ENCODE measurements around the gene RHBDL3. TPM values are rescaled to one million over a fixed set of nuclear protein-coding genes. Genes with fewer than 3 reads are reported as not detected.

RHBDL3 gene
- total and polyA plus RNA-seq, 2 donors (not counting 1 experiment from before 2014, with no cell fraction given) = not detected

GRCh38 chr17:32274101-32274500 lies 8.5 kb downstream of the RHBDL3 start:
- H4K20me1 ChIP-seq (ENCODE audit: control insufficient read depth, insufficient read depth, low read length, poor library complexity, severe bottlenecking) = no peaks in the 10 kb centered on the region
- POLR2A ChIA-PET = no interaction called here
- H3K27me3 ChIP-seq (replicated peaks in 1 of 4; ENCODE audit: control extremely low read depth in 1 of 4, control insufficient read depth in 3 of 4, insufficient read depth in 4 of 4, low read length in 3 of 4) = peaks cover 0 to 30% (median 17%) of the 10 kb centered on the region in 4 experiments
- no peak overlapping the region for H3K4me3 ChIP-seq (ENCODE audit: control extremely low read depth in 1 of 5, extremely low read depth in 1 of 5, insufficient read depth in 1 of 5, low read depth in 2 of 5, low read length in 4 of 5)
- H3K9me3 ChIP-seq (ENCODE audit: control extremely low read depth in 1 of 3, control insufficient read depth in 2 of 3, insufficient read depth in 1 of 3, low read length in 2 of 3) = no peaks in the 10 kb centered on the region
- no peaks in the 10 kb centered on the region for H3K36me3 ChIP-seq (replicated peaks in 1 of 2; ENCODE audit: control extremely low read depth in 1 of 2, control insufficient read depth in 1 of 2, extremely low read depth in 1 of 2, insufficient read depth in 2 of 2, low read length in 1 of 2)
- H3K9ac ChIP-seq (ENCODE audit: low read length) = no peak overlapping the region
- H3K27me3 Mint-ChIP-seq = peaks cover 46% of the 10 kb centered on the region
- no peak for TF ChIP-seq CTCF (IDR thresholded peaks at IDR 0.05)
- no peak for TF ChIP-seq EZH2 (IDR thresholded peaks at IDR 0.05; ENCODE audit: borderline replicate concordance, insufficient read depth, low read depth, low read length, poor library complexity, severe bottlenecking)
- WGBS (ENCODE audit: insufficient coverage) = 96% methylated on average over 4 of the region's 5 CpGs
- H2AFZ ChIP-seq (ENCODE audit: insufficient read depth, low read depth, low read length, poor library complexity, severe bottlenecking) = no peak overlapping the region
- CTCF ChIA-PET = no interaction called here
- DNase-seq (no peak), ATAC-seq (ENCODE audit: low read depth) (no peak)
- intact Hi-C loops (cut with micrococcal nuclease) = no loop called here
- peaks cover 6% of the 10 kb centered on the region for H3K4me1 Mint-ChIP-seq
- no peak overlapping the region for H3K27ac ChIP-seq (ENCODE audit: low read length in 2 of 2)
- H3K79me2 ChIP-seq (ENCODE audit: control insufficient read depth, insufficient read depth, low read length) = no peaks in the 10 kb centered on the region
- H3K9me3 Mint-ChIP-seq (ENCODE audit: insufficient read depth) = no peaks in the 10 kb centered on the region
- H3K4me3 Mint-ChIP-seq = no peak overlapping the region
- H3K4me1 ChIP-seq (ENCODE audit: control insufficient read depth in 2 of 2, insufficient read depth in 2 of 2, low read length in 2 of 2) = peaks cover 5 to 7% of the 10 kb centered on the region in 2 donors
- H3K27ac Mint-ChIP-seq = no peak overlapping the region
- no peak overlapping the region for H3K4me2 ChIP-seq (replicated peaks; ENCODE audit: low read depth, low read length, poor library complexity, severe bottlenecking)

- Histone ChIP-seq H3K9me3 (ENCODE audit: control extremely low read depth in 1 of 3, control insufficient read depth in 2 of 3, insufficient read depth in 1 of 3, low read length in 2 of 3) (no peaks in the 10 kb centered on the region), H3K79me2 (ENCODE audit: control insufficient read depth, insufficient read depth, low read length) (no peaks in the 10 kb centered on the region), H3K4me2 (replicated peaks; ENCODE audit: low read depth, low read length, poor library complexity, severe bottlenecking) (no peak overlapping the region), H3K36me3 (replicated peaks in 1 of 2; ENCODE audit: control extremely low read depth in 1 of 2, control insufficient read depth in 1 of 2, extremely low read depth in 1 of 2, insufficient read depth in 2 of 2, low read length in 1 of 2) (no peaks in the 10 kb centered on the region), H4K20me1 (ENCODE audit: control insufficient read depth, insufficient read depth, low read length, poor library complexity, severe bottlenecking) (no peaks in the 10 kb centered on the region), H3K27me3 (replicated peaks in 1 of 4; ENCODE audit: control extremely low read depth in 1 of 4, control insufficient read depth in 3 of 4, insufficient read depth in 4 of 4, low read length in 3 of 4) (peaks cover 0 to 26% (median 14%) of the 10 kb centered on the region in 4 experiments), H3K9ac (ENCODE audit: low read length) (no peak overlapping the region), H2AFZ (ENCODE audit: insufficient read depth, low read depth, low read length, poor library complexity, severe bottlenecking) (no peak overlapping the region), H3K27ac (ENCODE audit: low read length in 2 of 2) (no peak overlapping the region), H3K4me1 (ENCODE audit: control insufficient read depth in 2 of 2, insufficient read depth in 2 of 2, low read length in 2 of 2) (peaks cover 5 to 7% of the 10 kb centered on the region in 2 donors), H3K4me3 (ENCODE audit: control extremely low read depth in 1 of 5, extremely low read depth in 1 of 5, insufficient read depth in 1 of 5, low read depth in 2 of 5, low read length in 4 of 5) (no peak overlapping the region)
- H3K9me3 Mint-ChIP-seq (ENCODE audit: insufficient read depth) = no peaks in the 10 kb centered on the region
- ChIA-PET CTCF (no interaction called here), POLR2A (no interaction called here)
- no peak for DNase-seq
- H3K27me3 Mint-ChIP-seq = peaks cover 41% of the 10 kb centered on the region
- TF ChIP-seq EZH2 (IDR thresholded peaks at IDR 0.05; ENCODE audit: borderline replicate concordance, insufficient read depth, low read depth, low read length, poor library complexity, severe bottlenecking) = no peak
- no peak for TF ChIP-seq CTCF (IDR thresholded peaks at IDR 0.05)
- WGBS (ENCODE audit: insufficient coverage) = 93% methylated on average over 5 of the region's 6 CpGs
- no peak for ATAC-seq (ENCODE audit: low read depth)
- no peak overlapping the region for H3K4me3 Mint-ChIP-seq
- no peak overlapping the region for H3K27ac Mint-ChIP-seq
- intact Hi-C loops (cut with micrococcal nuclease) = no loop called here
- H3K4me1 Mint-ChIP-seq = peaks cover 6% of the 10 kb centered on the region
Measured at GRCh38 chr17:32274643-32275042, 9.0 kb downstream of the RHBDL3 start.

All from B cell (primary cell).